T1000 (cell line): ENCODE results near the gene RPS19.
"Not testable (repeated sequence)": the region's sequence is repeated elsewhere in the genome, so short reads cannot be mapped to it uniquely, and the experiment has no call there.

Source experiments
- DNase-seq: peaks from one replicate; lab custom pipeline; 2025; ENCODE audit warnings: mixed read lengths; lab: John Stamatoyannopoulos, UW

Gene RPS19

DNA sequence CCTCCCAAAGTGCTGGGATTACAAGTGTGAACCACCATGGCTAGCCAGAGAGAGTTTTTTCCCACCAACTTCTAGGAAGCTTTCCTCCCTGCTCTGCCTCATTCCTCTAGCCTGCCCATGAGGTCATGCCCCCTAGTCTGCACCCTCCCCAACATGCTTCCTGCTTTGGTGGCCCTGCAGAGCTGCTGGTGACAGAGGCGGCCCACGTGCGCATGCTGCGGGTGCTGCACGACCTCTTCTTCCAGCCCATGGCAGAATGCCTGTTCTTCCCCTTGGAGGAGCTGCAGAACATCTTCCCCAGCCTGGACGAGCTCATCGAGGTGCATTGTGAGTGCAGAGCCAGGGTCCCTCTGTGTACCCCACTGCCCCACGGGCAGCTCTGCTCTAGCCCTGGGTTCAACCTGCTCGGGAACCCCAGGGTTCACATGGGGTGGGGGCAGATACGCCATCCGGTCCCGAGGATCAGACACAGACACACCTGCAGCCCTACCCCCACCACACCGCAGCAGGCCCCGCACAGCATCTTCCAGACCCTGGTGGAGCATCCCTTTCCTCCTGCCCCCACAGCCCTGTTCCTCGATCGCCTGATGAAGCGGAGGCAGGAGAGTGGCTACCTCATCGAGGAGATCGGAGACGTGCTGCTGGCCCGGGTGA lies 41.8 kb downstream of the RPS19 start:
- DNase-seq = no peak

DNA sequence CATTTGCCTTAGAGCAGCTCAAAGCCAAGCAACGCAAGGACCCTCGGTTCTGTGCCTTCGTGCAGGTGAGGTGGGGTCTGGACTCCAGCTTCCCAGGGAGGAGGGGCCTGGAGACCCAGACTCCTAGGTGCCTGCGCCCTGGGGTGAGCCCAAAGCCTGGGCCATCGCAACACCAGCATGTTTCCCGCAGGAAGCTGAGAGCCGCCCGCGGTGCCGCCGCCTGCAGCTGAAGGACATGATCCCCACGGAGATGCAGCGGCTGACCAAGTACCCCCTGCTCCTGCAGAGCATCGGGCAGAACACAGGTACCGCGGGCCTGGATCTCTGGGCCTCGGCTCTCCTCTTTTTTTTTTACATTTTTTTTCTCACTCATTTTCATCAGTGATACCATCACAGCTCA lies 42.5 kb downstream of the RPS19 start:
- DNase-seq = no peak

DNA sequence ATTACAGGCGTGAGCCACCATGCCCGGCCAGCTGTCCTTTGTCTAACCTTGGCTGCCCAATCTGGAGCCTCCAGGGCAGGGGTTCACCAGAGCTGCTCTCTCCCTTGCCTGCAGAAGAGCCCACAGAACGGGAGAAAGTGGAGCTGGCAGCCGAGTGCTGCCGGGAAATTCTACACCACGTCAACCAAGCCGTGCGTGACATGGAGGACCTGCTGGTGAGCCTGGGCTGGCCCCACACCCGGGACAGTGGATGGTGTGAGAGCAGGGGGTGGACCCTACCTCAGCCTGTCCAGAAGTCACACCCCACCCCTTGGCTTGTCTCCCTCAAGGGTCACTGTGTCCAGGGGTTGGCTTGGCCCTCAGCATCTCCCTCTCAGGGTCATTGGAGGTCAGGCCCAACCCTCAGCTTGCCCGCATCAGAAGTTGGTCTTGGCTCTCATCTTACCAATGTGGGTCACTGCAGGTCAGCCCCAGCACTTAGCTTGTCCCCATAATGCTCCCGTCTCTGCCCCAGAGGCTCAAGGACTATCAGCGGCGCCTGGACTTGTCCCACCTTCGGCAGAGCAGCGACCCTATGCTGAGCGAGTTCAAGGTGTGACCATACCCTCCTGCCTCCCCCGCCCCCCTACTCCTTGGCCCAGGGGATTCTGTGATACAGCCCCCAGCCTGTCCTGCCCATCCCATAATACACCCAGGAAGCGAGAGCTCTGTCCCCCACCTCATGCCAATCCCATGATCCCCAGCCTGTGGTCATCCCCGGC lies 43.3 kb downstream of the RPS19 start:
- DNase-seq = no peak

DNA sequence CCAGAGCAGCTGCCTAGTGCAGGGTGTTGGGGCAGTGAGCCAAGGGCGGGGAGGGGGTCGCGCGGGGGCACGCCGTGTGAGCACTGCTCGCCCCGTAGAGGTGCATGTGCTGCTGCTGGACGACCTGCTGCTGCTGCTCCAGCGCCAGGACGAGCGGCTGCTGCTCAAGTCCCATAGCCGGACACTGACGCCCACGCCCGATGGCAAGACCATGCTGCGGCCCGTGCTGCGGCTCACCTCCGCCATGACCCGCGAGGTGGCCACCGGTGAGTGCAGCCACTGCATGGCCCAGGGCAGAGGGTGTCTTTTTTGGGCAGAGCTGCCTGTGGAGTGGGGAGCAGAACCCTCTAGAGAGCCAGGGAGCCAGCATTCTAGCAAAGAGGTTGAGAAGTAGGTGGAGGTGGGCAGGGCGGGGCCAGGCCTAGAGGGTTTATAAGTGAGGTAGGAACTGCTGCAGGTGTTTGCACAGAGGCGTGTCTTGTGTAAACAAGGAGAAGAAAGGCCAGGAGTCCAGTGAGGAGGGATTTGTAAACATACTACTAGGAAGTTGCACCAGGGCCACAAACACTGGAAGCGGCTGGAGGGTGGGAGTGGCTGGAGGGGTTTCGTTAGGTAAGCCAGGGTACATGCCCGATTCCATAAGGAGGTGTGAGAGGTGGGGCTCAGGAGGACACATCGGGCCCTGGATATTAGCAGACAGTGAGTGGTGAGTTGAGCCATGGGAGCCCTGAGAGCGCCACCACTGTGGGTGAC lies 44.2 kb downstream of the RPS19 start:
- no peak for DNase-seq

DNA sequence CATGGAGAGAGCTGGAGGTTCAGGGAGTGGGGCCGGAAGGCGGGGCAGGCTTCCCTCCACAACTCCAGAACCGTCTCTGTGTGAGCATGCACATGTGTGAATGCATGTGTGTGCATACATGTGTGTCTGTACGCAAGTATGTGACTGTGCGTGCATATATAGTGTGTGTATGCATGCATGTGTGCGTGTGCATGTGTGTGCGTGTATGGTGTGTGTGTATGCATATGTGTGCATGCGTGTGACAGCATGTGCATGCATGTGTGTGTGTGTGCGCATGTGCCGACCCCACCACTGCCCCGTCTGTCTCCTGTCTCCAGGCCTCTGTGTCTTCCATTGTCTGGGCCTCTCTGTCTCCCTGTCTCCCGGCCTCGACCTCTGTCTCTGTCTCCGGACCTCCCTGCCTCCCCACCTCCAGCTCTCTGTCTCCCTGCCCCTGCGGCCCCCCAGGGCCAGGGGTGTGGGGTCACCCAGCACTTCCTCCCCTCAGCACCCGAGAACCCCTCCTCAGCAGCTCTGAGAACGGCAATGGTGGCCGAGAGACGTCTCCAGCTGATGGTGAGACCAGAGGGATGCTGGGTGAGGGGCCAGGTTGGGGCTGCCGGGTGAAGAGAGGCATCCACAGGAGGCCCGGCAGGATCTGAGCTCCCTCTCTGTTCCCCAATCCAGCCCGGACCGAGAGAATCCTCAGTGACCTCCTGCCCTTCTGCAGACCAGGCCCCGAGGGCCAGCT lies 45.4 kb downstream of the RPS19 start:
- no peak for DNase-seq

DNA sequence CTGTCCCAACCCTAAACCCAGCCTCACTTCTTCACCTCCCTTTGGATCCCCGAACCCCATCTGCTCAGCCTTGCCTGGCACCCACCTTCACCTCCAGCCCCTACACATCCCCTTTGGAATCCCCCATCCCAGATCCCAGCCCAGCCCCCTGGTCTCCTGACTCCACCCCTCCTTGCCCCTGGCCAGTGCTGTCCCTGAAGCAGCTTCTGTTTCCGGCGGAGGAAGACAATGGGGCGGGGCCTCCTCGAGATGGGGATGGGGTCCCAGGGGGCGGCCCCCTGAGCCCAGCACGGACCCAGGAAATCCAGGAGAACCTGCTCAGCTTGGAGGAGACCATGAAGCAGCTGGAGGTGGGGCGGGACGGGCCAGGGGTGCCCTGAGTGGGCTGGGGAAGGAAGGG lies 46.2 kb downstream of the RPS19 start:
- no peak for DNase-seq

DNA sequence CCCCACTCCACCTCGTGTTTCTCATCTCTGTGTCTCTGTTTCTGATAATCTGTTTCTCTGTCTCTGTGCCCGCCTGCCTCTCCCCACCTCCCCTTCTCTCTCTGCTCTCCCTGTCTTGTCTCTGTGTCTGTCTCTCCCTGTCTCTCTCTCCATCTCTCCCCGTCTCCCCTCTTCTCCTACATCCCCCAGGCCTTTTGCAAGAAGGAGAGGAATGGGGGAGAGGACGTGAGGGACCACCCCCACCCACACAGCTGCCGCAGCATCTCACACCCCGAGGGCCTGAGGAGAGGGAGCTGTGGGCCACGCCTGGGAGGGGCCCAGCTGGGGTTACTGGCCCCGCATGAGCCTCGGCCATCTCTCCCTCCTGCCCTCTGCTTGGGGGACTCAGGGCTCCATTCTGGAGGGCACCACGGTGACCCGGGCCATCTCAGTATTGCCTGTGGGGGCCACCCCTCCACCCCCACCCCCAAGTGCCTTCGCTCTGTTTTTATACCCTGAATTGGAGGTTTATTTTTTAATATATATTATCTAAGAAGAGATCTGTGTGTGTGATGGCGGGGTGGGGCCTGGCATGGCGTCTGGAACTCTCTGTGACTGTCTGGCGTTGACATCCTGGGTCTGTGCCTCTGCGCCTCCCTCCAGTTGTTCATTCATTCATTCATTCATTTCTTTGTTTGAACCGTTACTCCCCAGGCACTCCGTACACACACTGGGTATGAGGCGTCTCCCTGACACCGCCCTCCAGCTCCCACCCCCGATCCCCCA lies 47.0 kb downstream of the RPS19 start:
- no peak for DNase-seq

DNA sequence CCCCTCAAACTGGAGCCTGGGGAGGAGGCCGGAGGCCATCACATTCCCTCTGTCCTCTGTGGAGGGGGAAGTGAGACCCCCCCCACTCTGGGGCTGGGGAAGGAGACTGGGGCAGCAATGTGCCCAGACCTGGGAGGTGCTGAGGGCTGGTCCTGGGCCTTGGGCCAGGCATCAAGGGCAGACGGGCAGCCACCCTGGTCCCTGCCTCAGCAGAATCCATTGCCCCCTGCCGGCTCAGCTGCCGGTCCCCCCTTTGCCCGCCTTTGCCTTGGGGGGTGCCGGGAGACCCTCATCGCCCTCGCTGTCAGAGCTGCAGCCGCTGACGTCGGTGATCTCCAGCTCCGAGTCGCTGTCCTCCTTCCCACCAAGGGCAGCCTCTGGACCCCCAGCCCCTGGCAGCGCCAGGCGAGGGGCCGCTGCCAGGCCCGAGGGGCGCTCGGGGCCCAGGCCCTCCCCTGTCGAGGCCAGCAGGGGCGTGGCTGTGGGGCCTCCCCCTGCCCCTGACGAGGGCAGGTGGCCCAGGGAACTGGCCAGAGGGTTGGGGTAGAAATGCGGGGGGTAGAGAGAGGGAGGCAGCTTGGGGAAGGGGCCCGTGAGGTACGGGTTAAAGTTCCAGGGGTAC lies 48.0 kb downstream of the RPS19 start:
- no peak for DNase-seq

DNA sequence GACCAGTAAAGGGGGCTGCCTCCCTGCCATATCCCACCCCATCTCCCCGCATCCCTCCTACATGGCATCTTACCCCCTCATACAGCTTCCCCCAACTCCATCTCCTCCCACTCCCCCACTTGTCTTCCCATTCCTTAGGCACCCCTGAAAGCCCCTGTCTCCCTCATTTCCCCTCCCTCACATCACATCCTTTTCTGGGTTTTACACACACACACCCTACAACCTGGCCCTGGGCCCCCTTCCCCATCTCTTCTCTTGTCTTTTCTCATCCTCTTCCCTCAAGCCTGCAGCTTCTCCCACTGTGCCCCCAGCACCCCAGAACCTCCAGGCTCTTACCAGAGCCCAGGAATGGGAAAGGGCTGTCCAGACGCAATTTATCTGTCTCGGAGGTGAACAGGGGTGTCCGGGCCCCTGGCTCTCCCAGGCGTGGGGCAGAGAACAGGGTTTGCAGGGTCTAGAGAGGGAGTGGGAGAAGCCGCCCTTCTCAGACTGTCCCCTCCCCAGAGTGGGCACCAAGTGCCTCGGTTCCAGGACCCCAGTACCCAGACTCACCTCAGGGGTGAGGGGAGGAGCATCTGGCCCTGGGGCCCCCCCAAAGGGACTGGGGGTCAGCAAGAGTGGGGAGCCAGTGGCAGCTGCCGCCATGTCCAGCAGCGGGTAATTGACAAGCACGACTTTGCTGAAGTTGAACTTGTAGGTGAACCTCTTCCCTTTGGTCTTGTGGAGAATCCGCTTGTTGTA lies 48.8 kb downstream of the RPS19 start:
- DNase-seq = no peak

DNA sequence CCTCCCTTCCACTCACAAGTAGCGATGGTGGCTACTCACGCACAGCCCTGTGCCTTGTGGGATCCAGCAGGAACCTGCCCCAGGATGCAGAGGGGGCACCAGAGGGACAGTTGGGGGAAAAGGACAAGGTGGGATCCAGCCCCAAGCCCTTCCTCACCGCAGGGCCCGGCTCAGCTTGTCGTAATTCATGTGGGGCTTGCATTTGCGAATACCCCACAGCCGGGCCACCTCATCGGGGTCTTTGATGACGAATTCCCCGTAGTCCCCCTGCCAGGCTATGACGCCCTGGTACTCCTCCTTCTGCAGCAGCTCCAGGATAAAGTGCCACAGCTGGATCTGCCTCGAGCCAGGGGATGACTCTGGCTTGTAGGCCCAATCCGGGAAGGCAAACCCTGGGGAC lies 49.7 kb downstream of the RPS19 start:
- DNase-seq = no peak

DNA sequence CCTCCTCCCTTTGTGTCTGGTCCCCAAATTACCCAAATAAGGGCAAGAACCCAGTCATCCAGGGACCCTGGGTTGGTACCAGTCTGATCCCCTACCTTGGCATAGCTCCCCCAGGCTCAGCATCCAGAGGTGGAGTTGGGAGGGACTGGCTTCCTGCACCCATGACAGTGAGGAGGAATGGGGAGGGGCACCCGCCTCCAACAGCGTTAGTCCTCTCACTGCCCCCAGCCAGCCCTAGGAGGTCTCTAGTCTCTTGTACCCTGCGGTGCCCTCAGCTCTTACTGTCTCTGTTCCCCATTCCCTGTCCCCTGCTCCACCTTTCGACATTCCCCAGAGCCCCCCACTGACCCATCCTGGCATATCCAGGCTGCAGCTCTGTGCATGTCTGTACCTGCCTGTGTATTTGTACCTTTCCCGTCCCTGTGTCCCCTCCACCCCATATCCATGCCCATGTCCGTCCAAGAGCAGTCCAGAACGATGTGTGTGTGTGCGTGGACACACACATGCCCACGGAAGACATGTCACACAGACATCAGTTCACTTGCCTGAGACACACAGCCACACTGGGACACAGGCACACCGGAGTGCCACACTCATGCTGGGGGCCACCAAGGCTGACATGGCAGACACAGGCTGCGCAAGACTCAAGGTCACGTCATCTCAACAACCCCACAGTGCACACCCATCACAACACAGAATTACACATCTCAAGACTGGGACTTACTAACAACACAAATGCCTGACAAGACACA lies 50.4 kb downstream of the RPS19 start:
- DNase-seq = no peak

DNA sequence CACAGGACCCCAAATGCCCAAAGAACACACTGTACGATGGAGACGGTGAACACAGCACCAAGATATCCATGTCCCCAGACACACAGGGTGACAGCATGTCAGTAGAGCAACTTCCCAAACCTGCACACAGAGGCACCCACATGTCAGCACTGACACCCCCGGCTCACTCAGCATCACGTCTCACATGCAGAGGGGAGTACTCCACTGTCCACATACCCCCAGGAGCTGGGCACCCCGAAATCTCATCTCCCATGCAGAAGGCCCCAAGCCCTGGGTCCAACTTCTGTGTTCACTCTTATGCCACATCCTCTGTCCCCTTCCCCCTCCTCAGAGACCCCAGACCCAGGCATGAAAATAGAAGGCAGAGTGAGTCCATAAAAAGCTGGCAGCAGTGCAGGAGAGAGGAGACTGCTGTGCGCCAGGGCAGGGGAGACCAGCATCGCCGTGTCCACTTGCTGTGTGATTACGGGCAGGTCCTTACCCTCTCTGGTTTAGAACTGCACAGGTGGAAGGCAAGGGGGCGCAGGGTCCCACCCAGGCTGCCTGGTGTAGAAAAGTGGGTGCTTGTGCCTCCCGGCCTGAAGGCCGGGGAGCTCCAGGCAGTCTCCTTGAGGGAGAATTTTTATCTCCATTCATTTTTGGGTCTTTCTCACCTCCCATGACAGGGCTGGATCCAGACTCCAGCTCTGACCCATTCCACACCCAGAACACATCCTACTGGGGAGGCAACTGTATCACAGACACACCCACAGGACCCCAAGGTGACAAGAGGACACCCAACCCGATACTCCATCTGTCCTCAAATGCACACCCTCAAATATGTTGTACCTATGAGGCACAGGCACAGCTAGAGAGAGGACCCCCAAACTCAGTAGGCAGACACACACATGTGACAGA lies 51.2 kb downstream of the RPS19 start:
- no peak for DNase-seq

DNA sequence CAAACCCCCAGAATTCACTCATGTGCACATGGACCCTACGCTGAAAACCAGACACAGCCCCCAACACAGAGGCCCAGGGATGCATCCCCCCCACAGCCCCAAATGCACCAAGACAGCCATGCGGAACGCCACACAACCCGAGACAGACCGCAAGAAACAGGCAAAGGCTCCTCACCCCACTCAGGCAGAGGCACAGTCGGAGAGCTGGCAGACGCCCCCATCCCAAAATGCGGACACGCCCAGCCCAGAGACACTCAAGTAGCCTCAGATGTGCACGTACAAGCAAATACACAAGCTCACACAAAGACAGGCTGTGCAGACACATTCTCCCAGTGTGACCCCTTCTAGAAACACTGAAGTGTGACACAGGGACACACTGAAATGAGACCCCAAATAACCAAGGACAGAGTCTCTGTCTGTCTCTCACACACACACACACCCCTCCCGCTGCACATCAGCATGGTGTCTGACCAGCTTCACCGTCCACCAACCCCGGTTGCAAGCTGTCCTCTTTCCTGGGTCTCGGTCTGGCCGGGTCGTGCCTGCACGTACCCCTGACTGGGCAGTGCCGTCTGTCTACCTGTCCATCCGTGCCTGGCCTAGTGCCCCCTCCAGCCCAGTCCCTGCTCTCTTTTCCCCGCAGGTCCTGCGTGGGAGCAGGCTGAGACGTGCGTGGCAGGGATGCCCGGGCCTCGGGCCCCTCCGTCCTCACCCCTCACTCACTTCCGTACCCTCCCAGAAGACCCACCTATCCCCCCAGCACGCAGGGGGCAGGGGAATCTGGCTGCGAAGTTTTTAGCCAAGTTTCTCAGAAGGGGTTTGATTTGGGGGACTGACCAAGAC lies 52.1 kb downstream of the RPS19 start:
- no peak for DNase-seq

DNA sequence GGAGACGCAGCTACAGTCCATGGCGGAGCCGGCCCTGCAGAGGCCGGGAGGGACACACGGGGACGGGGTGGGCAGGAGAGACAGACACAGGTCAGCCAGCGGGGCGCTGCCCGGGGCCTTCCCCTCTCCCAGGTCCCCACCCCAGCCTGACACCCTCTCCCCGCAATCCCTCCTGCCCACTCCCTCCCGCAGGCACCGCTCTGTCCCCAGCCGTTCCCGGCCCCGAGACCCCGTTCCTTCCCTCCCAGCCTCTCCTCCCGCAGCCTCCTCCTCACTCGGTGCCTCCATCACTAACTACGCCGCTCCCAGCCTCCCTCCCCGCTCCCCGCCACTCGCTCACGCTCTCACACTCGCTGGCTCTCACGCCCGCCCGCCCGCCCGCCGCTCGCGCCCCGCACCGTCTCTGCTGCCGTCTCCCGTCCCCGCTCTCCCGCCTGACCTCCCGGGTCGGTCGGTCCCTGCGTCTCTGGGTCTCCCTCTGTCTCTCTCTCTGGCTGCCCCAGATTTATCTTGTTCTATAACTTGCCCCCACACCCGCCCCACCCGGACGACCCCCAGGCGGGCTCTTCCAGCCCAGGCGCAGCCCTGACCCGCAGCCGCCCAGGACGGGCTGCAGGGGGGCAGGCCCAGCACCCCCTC lies 53.0 kb downstream of the RPS19 start:
- DNase-seq = no peak

DNA sequence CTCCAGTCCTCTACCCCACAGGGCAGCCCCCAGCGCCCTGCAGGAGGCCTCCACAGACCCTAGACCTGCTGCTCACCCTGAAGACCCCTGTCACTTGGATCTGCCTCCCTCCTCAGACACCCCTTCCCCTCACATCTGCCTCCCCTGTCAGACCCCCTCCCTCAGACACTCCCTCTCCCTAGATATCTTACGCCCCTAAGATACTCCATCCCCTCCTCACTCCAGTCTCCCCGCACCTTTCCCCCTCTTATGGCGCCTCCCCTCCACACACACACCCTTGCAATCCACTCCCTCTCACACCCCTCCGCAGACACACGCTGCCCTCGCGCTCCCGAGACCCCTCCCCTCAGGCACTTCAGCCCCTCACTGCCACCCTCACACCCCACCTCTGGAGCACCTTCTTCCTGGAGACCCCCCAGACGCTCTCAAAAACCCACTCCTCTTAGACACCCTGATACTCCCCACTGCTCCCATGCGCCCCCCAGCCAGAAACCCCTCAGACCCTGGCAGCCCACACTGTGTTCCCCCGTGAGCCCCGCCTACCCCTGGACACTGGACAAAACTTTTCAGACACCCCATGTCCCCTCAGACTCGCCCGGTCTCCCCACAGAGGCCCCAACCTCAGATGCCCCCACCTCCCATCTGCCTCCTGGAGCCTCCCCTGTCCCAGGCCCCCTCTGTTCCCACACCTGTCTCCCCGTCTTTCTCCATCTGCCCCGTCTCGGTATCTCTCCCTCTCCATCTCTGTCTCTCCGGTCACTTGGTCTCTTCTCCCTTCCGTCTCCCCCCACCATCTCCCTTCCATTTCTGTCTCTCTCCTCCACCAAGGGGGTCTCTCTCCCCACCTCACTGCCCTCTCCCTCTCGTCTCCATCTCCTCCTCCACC lies 53.7 kb downstream of the RPS19 start:
- DNase-seq = no peak

DNA sequence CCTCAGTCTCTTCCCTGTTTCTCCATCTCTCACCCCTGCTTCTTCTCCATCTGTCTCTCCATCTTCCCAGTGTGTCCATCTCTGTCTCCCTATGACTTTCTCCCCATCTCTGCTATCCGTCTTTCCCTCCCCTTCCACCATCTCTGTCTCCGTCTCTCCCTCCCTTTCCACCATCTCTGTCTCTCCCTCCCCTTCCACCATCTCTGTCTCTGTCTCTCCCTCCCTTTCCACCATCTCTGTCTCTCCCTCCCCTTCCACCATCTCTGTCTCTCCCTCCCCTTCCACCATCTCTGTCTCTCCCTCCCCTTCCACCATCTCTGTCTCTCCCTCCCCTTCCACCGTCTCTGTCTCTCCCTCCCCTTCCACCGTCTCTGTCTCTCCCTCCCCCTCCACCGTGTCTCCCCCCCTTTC lies 54.4 kb downstream of the RPS19 start:
- DNase-seq = not testable (repeated sequence)
